ENCODE results near the gene AFG1L.

Gene AFG1L

GRCh38 chr6:108541843-108542759 is 247.2 kb downstream of the AFG1L start:
- H3K4me3 ChIP-seq (ENCODE audit: low read depth, low read length): peak overlapping the region; percentile 26
- H3K4me1 ChIP-seq (ENCODE audit: control insufficient read depth, insufficient read depth, low read length): no peaks in the 10 kb centered on the region
- no peak overlapping the region for H3K9ac ChIP-seq (ENCODE audit: low read depth, low read length)

GRCh38 chr6:108543175-108543940 is 248.5 kb downstream of the AFG1L start:
- Histone ChIP-seq H3K4me1 (ENCODE audit: control insufficient read depth, insufficient read depth, low read length) (no peaks in the 10 kb centered on the region), H3K27me3 (ENCODE audit: control insufficient read depth, insufficient read depth, low read length) (no peaks in the 10 kb centered on the region), H3K9ac (ENCODE audit: low read depth, low read length) (no peak overlapping the region), H3K4me3 (ENCODE audit: low read depth, low read length) (no peak overlapping the region), H3K36me3 (ENCODE audit: control insufficient read depth, insufficient read depth, low read length) (no peaks in the 10 kb centered on the region), H3K9me3 (ENCODE audit: control insufficient read depth, insufficient read depth, low read length) (no peaks in the 10 kb centered on the region)

More at GRCh38 chr6:108541843-108542759, 247.2 kb downstream of the AFG1L start:
- H3K36me3 ChIP-seq (ENCODE audit: control insufficient read depth, insufficient read depth, low read length): no peaks in the 10 kb centered on the region
- no peaks in the 10 kb centered on the region for H3K9me3 ChIP-seq (ENCODE audit: control insufficient read depth, insufficient read depth, low read length)
- H3K27me3 ChIP-seq (ENCODE audit: control insufficient read depth, insufficient read depth, low read length): no peaks in the 10 kb centered on the region

- Histone ChIP-seq H3K9ac (ENCODE audit: low read depth, low read length) (no peak overlapping the region), H3K4me1 (ENCODE audit: control insufficient read depth, insufficient read depth, low read length) (no peaks in the 10 kb centered on the region), H3K36me3 (ENCODE audit: control insufficient read depth, insufficient read depth, low read length) (no peaks in the 10 kb centered on the region), H3K4me3 (ENCODE audit: low read depth, low read length) (no peak overlapping the region), H3K9me3 (ENCODE audit: control insufficient read depth, insufficient read depth, low read length) (no peaks in the 10 kb centered on the region), H3K27me3 (ENCODE audit: control insufficient read depth, insufficient read depth, low read length) (no peaks in the 10 kb centered on the region)
Observed at GRCh38 chr6:108544606-108545005, 249.8 kb downstream of the AFG1L start.

GRCh38 chr6:108546079-108547049 is 251.5 kb downstream of the AFG1L start:
- no peak overlapping the region for H3K4me3 ChIP-seq (ENCODE audit: low read depth, low read length)
- no peaks in the 10 kb centered on the region for H3K36me3 ChIP-seq (ENCODE audit: control insufficient read depth, insufficient read depth, low read length)
- H3K9ac ChIP-seq (ENCODE audit: low read depth, low read length): no peak overlapping the region
- H3K27me3 ChIP-seq (ENCODE audit: control insufficient read depth, insufficient read depth, low read length): no peaks in the 10 kb centered on the region
- no peaks in the 10 kb centered on the region for H3K4me1 ChIP-seq (ENCODE audit: control insufficient read depth, insufficient read depth, low read length)
- no peaks in the 10 kb centered on the region for H3K9me3 ChIP-seq (ENCODE audit: control insufficient read depth, insufficient read depth, low read length)

- Histone ChIP-seq H3K9me3 (ENCODE audit: control insufficient read depth, insufficient read depth, low read length) (no peaks in the 10 kb centered on the region), H3K4me1 (ENCODE audit: control insufficient read depth, insufficient read depth, low read length) (no peaks in the 10 kb centered on the region), H3K4me3 (ENCODE audit: low read depth, low read length) (no peak overlapping the region), H3K9ac (ENCODE audit: low read depth, low read length) (no peak overlapping the region), H3K27me3 (ENCODE audit: control insufficient read depth, insufficient read depth, low read length) (peaks cover under 1% of the 10 kb centered on the region), H3K36me3 (ENCODE audit: control insufficient read depth, insufficient read depth, low read length) (no peaks in the 10 kb centered on the region)
Observed at GRCh38 chr6:108549241-108549640, 254.4 kb downstream of the AFG1L start.

GRCh38 chr6:108549741-108550140 is 254.9 kb downstream of the AFG1L start:
- Histone ChIP-seq H3K36me3 (ENCODE audit: control insufficient read depth, insufficient read depth, low read length) (no peaks in the 10 kb centered on the region), H3K9me3 (ENCODE audit: control insufficient read depth, insufficient read depth, low read length) (no peaks in the 10 kb centered on the region), H3K27me3 (ENCODE audit: control insufficient read depth, insufficient read depth, low read length) (peaks cover 6% of the 10 kb centered on the region), H3K4me1 (ENCODE audit: control insufficient read depth, insufficient read depth, low read length) (no peaks in the 10 kb centered on the region), H3K4me3 (ENCODE audit: low read depth, low read length) (no peak overlapping the region), H3K9ac (ENCODE audit: low read depth, low read length) (no peak overlapping the region)

GRCh38 chr6:108550256-108550655 is 255.4 kb downstream of the AFG1L start:
- H3K9me3 ChIP-seq (ENCODE audit: control insufficient read depth, insufficient read depth, low read length): no peaks in the 10 kb centered on the region
- no peaks in the 10 kb centered on the region for H3K4me1 ChIP-seq (ENCODE audit: control insufficient read depth, insufficient read depth, low read length)
- no peak overlapping the region for H3K9ac ChIP-seq (ENCODE audit: low read depth, low read length)
- no peak overlapping the region for H3K4me3 ChIP-seq (ENCODE audit: low read depth, low read length)
- no peaks in the 10 kb centered on the region for H3K36me3 ChIP-seq (ENCODE audit: control insufficient read depth, insufficient read depth, low read length)
- peaks cover 10% of the 10 kb centered on the region for H3K27me3 ChIP-seq (ENCODE audit: control insufficient read depth, insufficient read depth, low read length)

GRCh38 chr6:108555399-108556052 is 260.7 kb downstream of the AFG1L start:
- no peaks in the 10 kb centered on the region for H3K36me3 ChIP-seq (ENCODE audit: control insufficient read depth, insufficient read depth, low read length)
- H3K4me1 ChIP-seq (ENCODE audit: control insufficient read depth, insufficient read depth, low read length): peaks cover 6% of the 10 kb centered on the region
- peaks cover 32% of the 10 kb centered on the region for H3K27me3 ChIP-seq (ENCODE audit: control insufficient read depth, insufficient read depth, low read length)
- no peaks in the 10 kb centered on the region for H3K9me3 ChIP-seq (ENCODE audit: control insufficient read depth, insufficient read depth, low read length)
- H3K4me3 ChIP-seq (ENCODE audit: low read depth, low read length): no peak overlapping the region
- H3K9ac ChIP-seq (ENCODE audit: low read depth, low read length): no peak overlapping the region

- Histone ChIP-seq H3K9ac (ENCODE audit: low read depth, low read length) (no peak overlapping the region), H3K9me3 (ENCODE audit: control insufficient read depth, insufficient read depth, low read length) (no peaks in the 10 kb centered on the region), H3K36me3 (ENCODE audit: control insufficient read depth, insufficient read depth, low read length) (no peaks in the 10 kb centered on the region), H3K4me3 (ENCODE audit: low read depth, low read length) (no peak overlapping the region), H3K27me3 (ENCODE audit: control insufficient read depth, insufficient read depth, low read length) (peaks cover 32% of the 10 kb centered on the region), H3K4me1 (ENCODE audit: control insufficient read depth, insufficient read depth, low read length) (peaks cover 6% of the 10 kb centered on the region)
Observed at GRCh38 chr6:108556250-108556649, 261.4 kb downstream of the AFG1L start.

GRCh38 chr6:108556866-108557493 is 262.1 kb downstream of the AFG1L start:
- peaks cover 6% of the 10 kb centered on the region for H3K4me1 ChIP-seq (ENCODE audit: control insufficient read depth, insufficient read depth, low read length)
- peaks cover 36% of the 10 kb centered on the region for H3K27me3 ChIP-seq (ENCODE audit: control insufficient read depth, insufficient read depth, low read length)
- H3K36me3 ChIP-seq (ENCODE audit: control insufficient read depth, insufficient read depth, low read length): no peaks in the 10 kb centered on the region
- peak overlapping the region; percentile 79 for H3K4me3 ChIP-seq (ENCODE audit: low read depth, low read length)
- H3K9me3 ChIP-seq (ENCODE audit: control insufficient read depth, insufficient read depth, low read length): no peaks in the 10 kb centered on the region
- H3K9ac ChIP-seq (ENCODE audit: low read depth, low read length): peak overlapping the region; percentile 76

Measured in iPS-15b (cell line).